ENCODE measurements around the gene PANK1. TPM values are rescaled to one million over a fixed set of nuclear protein-coding genes. Genes with fewer than 3 reads are reported as not detected.

The PANK1 gene
- total RNA-seq, 1 experiment from 2014 or later: 33.2 TPM

GRCh38 chr10:89600041-89600440, 45.0 kb downstream of the PANK1 start:
- Mint-ChIP-seq H3K4me3 (no peak overlapping the region), H3K9me3 (no peaks in the 10 kb centered on the region), H3K27ac (no peak overlapping the region; a peak in 1 of 7 replicates), H3K27me3 (ENCODE audit: low read depth) (no peaks in the 10 kb centered on the region), H3K4me1 (no peaks in the 10 kb centered on the region), H3K36me3 (ENCODE audit: insufficient read depth in 1 of 3, low read depth in 3 of 3) (peaks cover 5 to 29% (median 17%) of the 10 kb centered on the region in 3 experiments; a peak in 6 of 7 replicates)
- H2BK5ac ChIP-seq (ENCODE audit: insufficient read length, low read length): no peak overlapping the region
- H3T11ph ChIP-seq (ENCODE audit: low read length): no peak overlapping the region
- no peaks in the 10 kb centered on the region for H4K20me1 ChIP-seq (ENCODE audit: control insufficient read depth, insufficient read depth, insufficient read length)
- no peak overlapping the region for H2AFZ ChIP-seq (ENCODE audit: low read length)
- H3K23me2 ChIP-seq (ENCODE audit: insufficient read length, low read depth, low read length, poor library complexity, severe bottlenecking): no peaks in the 10 kb centered on the region
- no peak for DNase-seq
- H3K79me1 ChIP-seq (ENCODE audit: insufficient read depth, low read depth, low read length, poor library complexity, severe bottlenecking): no peaks in the 10 kb centered on the region
- H3K14ac ChIP-seq (ENCODE audit: insufficient read depth, low read length): no peak overlapping the region
- H3K9ac ChIP-seq (ENCODE audit: extremely low read depth, insufficient read length, low read length): no peak overlapping the region
- H3K27me3 ChIP-seq (ENCODE audit: insufficient read depth, low read length): no peaks in the 10 kb centered on the region
- no peak overlapping the region for H2BK120ac ChIP-seq (ENCODE audit: low read depth, low read length, poor library complexity, severe bottlenecking)
- no peak overlapping the region for H3K18ac ChIP-seq (ENCODE audit: insufficient read length, low read depth, low read length)
- H4K91ac ChIP-seq (ENCODE audit: insufficient read length, low read depth, low read length): no peak overlapping the region
- no peak overlapping the region for H3K4ac ChIP-seq (ENCODE audit: low read depth, low read length)
- no peak overlapping the region for H3K4me2 ChIP-seq (ENCODE audit: insufficient read depth, insufficient read length, low read length)
- no peak overlapping the region for H3K23ac ChIP-seq (ENCODE audit: insufficient read length, low read depth, low read length)
- H2AK5ac ChIP-seq (ENCODE audit: insufficient read length, low read length): no peak overlapping the region
- H4K8ac ChIP-seq (replicated peaks; ENCODE audit: insufficient read length, low read depth, low read length): no peak overlapping the region
- H2BK15ac ChIP-seq (ENCODE audit: low read depth, low read length): no peak overlapping the region
- WGBS (ENCODE audit: extremely low coverage, insufficient read length, low lambda C conversion rate): no CpG with 5 or more reads among the region's 3 CpGs
- no peaks in the 10 kb centered on the region for H3K79me2 ChIP-seq (ENCODE audit: insufficient read depth, low read length)
- H2BK20ac ChIP-seq (ENCODE audit: low read depth, low read length, poor library complexity, severe bottlenecking): no peak overlapping the region
- no peak overlapping the region for H4K5ac ChIP-seq (ENCODE audit: insufficient read length, low read depth, low read length)
- no peak overlapping the region for H3K27ac ChIP-seq (ENCODE audit: insufficient read length, low read depth, low read length)
- H3K56ac ChIP-seq (ENCODE audit: insufficient read length, low read depth, low read length): no peak overlapping the region
- H2BK12ac ChIP-seq (ENCODE audit: insufficient read length, low read depth, low read length): no peak overlapping the region
- no peaks in the 10 kb centered on the region for H3K9me3 ChIP-seq (ENCODE audit: control insufficient read depth, low read depth, low read length)
- TF ChIP-seq, protein P1, sequence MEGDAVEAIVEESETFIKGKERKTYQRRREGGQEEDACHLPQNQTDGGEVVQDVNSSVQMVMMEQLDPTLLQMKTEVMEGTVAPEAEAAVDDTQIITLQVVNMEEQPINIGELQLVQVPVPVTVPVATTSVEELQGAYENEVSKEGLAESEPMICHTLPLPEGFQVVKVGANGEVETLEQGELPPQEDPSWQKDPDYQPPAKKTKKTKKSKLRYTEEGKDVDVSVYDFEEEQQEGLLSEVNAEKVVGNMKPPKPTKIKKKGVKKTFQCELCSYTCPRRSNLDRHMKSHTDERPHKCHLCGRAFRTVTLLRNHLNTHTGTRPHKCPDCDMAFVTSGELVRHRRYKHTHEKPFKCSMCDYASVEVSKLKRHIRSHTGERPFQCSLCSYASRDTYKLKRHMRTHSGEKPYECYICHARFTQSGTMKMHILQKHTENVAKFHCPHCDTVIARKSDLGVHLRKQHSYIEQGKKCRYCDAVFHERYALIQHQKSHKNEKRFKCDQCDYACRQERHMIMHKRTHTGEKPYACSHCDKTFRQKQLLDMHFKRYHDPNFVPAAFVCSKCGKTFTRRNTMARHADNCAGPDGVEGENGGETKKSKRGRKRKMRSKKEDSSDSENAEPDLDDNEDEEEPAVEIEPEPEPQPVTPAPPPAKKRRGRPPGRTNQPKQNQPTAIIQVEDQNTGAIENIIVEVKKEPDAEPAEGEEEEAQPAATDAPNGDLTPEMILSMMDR (conservative IDR thresholded peaks at IDR 0.05): no peak
- H3K4me1 ChIP-seq (ENCODE audit: insufficient read depth, low read length): no peaks in the 10 kb centered on the region

Measured in H9 (cell line).